IMR-90 (cell line): ENCODE results near the gene PSRC1. TPM values are rescaled to one million over a fixed set of nuclear protein-coding genes. Genes with fewer than 3 reads are reported as not detected.

Experiments
- ATAC-seq: fragments of 200-7000 bp; cut with Tn5 transposase; 2 replicates; pipeline ENCODE4 v1.9.1; 2020; ENCODE audit warnings: low read depth, mild to moderate bottlenecking, moderate library complexity
- BruUV-seq: library from RNA; stranded (reverse); fragments of 400-500 nt; replicated peaks from 2 replicates; lab custom pipeline; 2021; lab: Mats Ljungman, UMichigan
- CTCF ChIA-PET: fragments of 300-600 bp; formaldehyde crosslinking; extraction: SDS; loops from one replicate; lab custom pipeline; 2021; ENCODE audit warnings: antibody characterized with exemption; lab: Yijun Ruan, JAX
- POLR2A ChIA-PET: fragments of 300-600 bp; sonication (Branson Sonifier 250); formaldehyde crosslinking; loops from one replicate; lab custom pipeline; 2022; ENCODE audit warnings: antibody characterized with exemption; ENCODE audit not compliant: unreplicated experiment; lab: Charles Lee
- DNase-seq: peaks from one replicate; pipeline ENCODE4 v3.0.0; 2013
- H2AFZ ChIP-seq: replicated peaks from 2 replicates; pipeline ENCODE3; 2013; ENCODE audit warnings: low read length, mild to moderate bottlenecking; ENCODE audit not compliant: poor library complexity
- H2AK5ac ChIP-seq: 2 replicates; pipeline ENCODE4 v1.6.1; 2013; ENCODE audit warnings: low read depth, low read length, inconsistent platforms
- H2AK9ac ChIP-seq: replicated peaks from 2 replicates; pipeline ENCODE3; 2013; ENCODE audit warnings: mild to moderate bottlenecking, low read depth, low read length, moderate library complexity; ENCODE audit not compliant: poor library complexity
- H2BK120ac ChIP-seq: 2 replicates; pipeline ENCODE4 v1.6.1; 2013; ENCODE audit warnings: low read depth, low read length, inconsistent platforms
- H2BK15ac ChIP-seq: 3 replicates; pipeline ENCODE4 v1.6.1; 2013; ENCODE audit warnings: low read depth, low read length, inconsistent platforms
- H2BK20ac ChIP-seq: 2 replicates; pipeline ENCODE4 v1.6.1; 2013; ENCODE audit warnings: low read depth, mild to moderate bottlenecking, inconsistent platforms, low read length, moderate library complexity
- H2BK5ac ChIP-seq: 2 replicates; pipeline ENCODE4 v1.6.1; 2013; ENCODE audit warnings: mild to moderate bottlenecking, low read depth, low read length, inconsistent platforms; ENCODE audit not compliant: poor library complexity, severe bottlenecking
- H3K14ac ChIP-seq: replicated peaks from 2 replicates; pipeline ENCODE4 v1.6.1; 2013; ENCODE audit warnings: low read depth, low read length, inconsistent platforms
- H3K18ac ChIP-seq: 2 replicates; pipeline ENCODE4 v1.6.1; 2013; ENCODE audit warnings: low read depth, low read length, control low read depth
- H3K23ac ChIP-seq: 2 replicates; pipeline ENCODE4 v1.6.1; 2013; ENCODE audit warnings: low read depth, low read length, inconsistent platforms
- H3K27ac ChIP-seq: 2 replicates; pipeline ENCODE4 v1.5.1; 2013; ENCODE audit warnings: mild to moderate bottlenecking, control low read depth, low read length; ENCODE audit not compliant: insufficient read depth
- H3K27me3 ChIP-seq: 2 replicates; pipeline ENCODE4 v1.6.1; 2013; ENCODE audit warnings: low read length; ENCODE audit not compliant: control insufficient read depth, insufficient read depth
- H3K36me3 ChIP-seq: 2 replicates; pipeline ENCODE4 v1.6.1; 2013; ENCODE audit warnings: low read length, mixed read lengths; ENCODE audit not compliant: control insufficient read depth, insufficient read depth
- H3K4ac ChIP-seq: 2 replicates; pipeline ENCODE4 v1.6.1; 2013; ENCODE audit warnings: low read depth, low read length, inconsistent platforms
- H3K4me1 ChIP-seq: 2 replicates; pipeline ENCODE4 v1.6.1; 2013; ENCODE audit warnings: low read length, mixed read lengths; ENCODE audit not compliant: control insufficient read depth, insufficient read depth
- H3K4me2 ChIP-seq: 2 replicates; pipeline ENCODE4 v1.6.1; 2013; ENCODE audit warnings: low read depth, mild to moderate bottlenecking, control low read depth, low read length, moderate library complexity
- H3K4me3 ChIP-seq: 2 replicates; pipeline ENCODE4 v1.5.1; 2013; ENCODE audit warnings: low read depth, mild to moderate bottlenecking, control low read depth, low read length, moderate library complexity; ENCODE audit not compliant: insufficient read depth
- H3K56ac ChIP-seq: 2 replicates; pipeline ENCODE4 v1.6.1; 2013; ENCODE audit warnings: low read length, inconsistent platforms; ENCODE audit not compliant: insufficient read depth; ENCODE audit errors: extremely low read depth
- H3K79me1 ChIP-seq, 2 experiments: 2 replicates each; pipeline ENCODE4 v1.6.1; 2013; ENCODE audit warnings: low read length in 2 of 2, inconsistent platforms in 1 of 2, low read depth in 1 of 2
- H3K9ac ChIP-seq: 2 replicates; pipeline ENCODE4 v1.6.1; 2013; ENCODE audit warnings: low read depth, low read length, control low read depth
- H3K9me1 ChIP-seq: 2 replicates; pipeline ENCODE4 v1.6.1; 2013; ENCODE audit warnings: low read length, inconsistent platforms; ENCODE audit not compliant: insufficient read depth
- H3K9me3 ChIP-seq: 2 replicates; pipeline ENCODE4 v1.6.1; 2013; ENCODE audit warnings: low read length; ENCODE audit not compliant: control insufficient read depth, insufficient read depth
- H4K20me1 ChIP-seq: 2 replicates; pipeline ENCODE4 v1.6.1; 2013; ENCODE audit warnings: low read length, inconsistent platforms; ENCODE audit not compliant: insufficient read depth
- H4K5ac ChIP-seq: 2 replicates; pipeline ENCODE4 v1.6.1; 2013; ENCODE audit warnings: mild to moderate bottlenecking, low read depth, low read length, control low read depth
- H4K8ac ChIP-seq, 2 experiments: 2 replicates each; pipeline ENCODE4 v1.6.1; 2013; ENCODE audit warnings: low read depth in 2 of 2, low read length in 2 of 2, control low read depth in 1 of 2, inconsistent platforms in 1 of 2
- H4K91ac ChIP-seq: 2 replicates; pipeline ENCODE4 v1.6.1; 2013; ENCODE audit warnings: low read depth, low read length, inconsistent platforms; ENCODE audit not compliant: insufficient read depth
- BHLHE40 ChIP-seq: fragments of 150-350 bp; IDR thresholded peaks from 2 replicates; pipeline ENCODE4 v1.6.1; 2016; ENCODE audit warnings: mild to moderate bottlenecking, low read depth, low read length
- CEBPB ChIP-seq: IDR thresholded peaks from 2 replicates; pipeline ENCODE4 v1.6.1; 2012; ENCODE audit warnings: low read depth, low read length, improper control_type of control experiment
- CHD1 ChIP-seq: IDR thresholded peaks from 2 replicates; pipeline ENCODE4 v1.6.1; 2012; ENCODE audit warnings: low read depth, low read length, improper control_type of control experiment
- CTCF ChIP-seq: conservative IDR thresholded peaks from 2 replicates; pipeline ENCODE4 v1.5.1; 2012; ENCODE audit warnings: mild to moderate bottlenecking, low read depth, low read length, improper control_type of control experiment
- ELK1 ChIP-seq: fragments of 150-350 bp; IDR thresholded peaks from 2 replicates; pipeline ENCODE4 v1.6.1; 2016; ENCODE audit warnings: low read depth, mild to moderate bottlenecking, low read length, moderate library complexity, borderline replicate concordance
- FOS ChIP-seq: fragments of 150-350 bp; IDR thresholded peaks from 2 replicates; pipeline ENCODE4 v1.6.1; 2016; ENCODE audit warnings: low read depth, low read length
- MAFK ChIP-seq: IDR thresholded peaks from 2 replicates; pipeline ENCODE4 v1.6.1; 2012; ENCODE audit warnings: low read depth, low read length, improper control_type of control experiment
- MAZ ChIP-seq: IDR thresholded peaks from 2 replicates; pipeline ENCODE4 v1.6.1; 2012; ENCODE audit warnings: low read depth, mild to moderate bottlenecking, low read length, improper control_type of control experiment, moderate library complexity, borderline replicate concordance
- MXI1 ChIP-seq: IDR thresholded peaks from 2 replicates; pipeline ENCODE4 v1.6.1; 2012; ENCODE audit warnings: low read depth, mild to moderate bottlenecking, low read length, moderate library complexity, borderline replicate concordance
- NFE2L2 ChIP-seq: fragments of 150-350 bp; IDR thresholded peaks from 2 replicates; pipeline ENCODE4 v1.6.1; 2016; ENCODE audit warnings: low read depth, mild to moderate bottlenecking, low read length
- POLR2A ChIP-seq: IDR thresholded peaks from 2 replicates; pipeline ENCODE4 v1.6.1; 2012; ENCODE audit warnings: mild to moderate bottlenecking, low read depth, low read length
- RAD21 ChIP-seq: IDR thresholded peaks from 2 replicates; pipeline ENCODE4 v1.6.1; 2012; ENCODE audit warnings: low read length, improper control_type of control experiment
- RCOR1 ChIP-seq: IDR thresholded peaks from 2 replicates; pipeline ENCODE4 v1.6.1; 2012; ENCODE audit warnings: mild to moderate bottlenecking, low read length, improper control_type of control experiment; ENCODE audit not compliant: insufficient replicate concordance
- RFX5 ChIP-seq: IDR thresholded peaks from 2 replicates; pipeline ENCODE4 v1.8.0; 2012; ENCODE audit warnings: low read depth, mild to moderate bottlenecking, low read length, moderate library complexity
- SMC3 ChIP-seq: fragments of 150-350 bp; IDR thresholded peaks from 2 replicates; pipeline ENCODE4 v1.6.1; 2016; ENCODE audit warnings: low read depth, mild to moderate bottlenecking, antibody characterized with exemption, low read length, moderate library complexity
- USF2 ChIP-seq: fragments of 150-350 bp; IDR thresholded peaks from 2 replicates; pipeline ENCODE4 v1.6.1; 2017; ENCODE audit warnings: mild to moderate bottlenecking, antibody characterized with exemption, low read length, low read depth
- WGBS, 2 experiments: methylation state at CpG; one replicate each; pipeline versions ENCODE4 v1.1.5 to v1.1.7; 2013; ENCODE audit warnings: missing lambda C conversion rate in 2 of 2; ENCODE audit not compliant: insufficient read length in 1 of 2; ENCODE audit errors: extremely low coverage in 2 of 2; 5-methylcytosine and 5-hydroxymethylcytosine counted together
- dilution Hi-C: fragments of 300-500 bp; cut with HindIII; formaldehyde crosslinking; loops from one replicate; pipeline ENCODE4 v1.14.3; 2018; ENCODE audit warnings: low sequenced_read_pairs; ENCODE audit not compliant: unreplicated experiment
- in situ Hi-C: fragments of 300-500 bp; cut with MboI; formaldehyde crosslinking; loops from 3 replicates; pipeline ENCODE4 v1.14.3; 2019; ENCODE audit warnings: low sequenced_read_pairs, inconsistent platforms, mixed read lengths
- intact Hi-C: fragments of 100-400 bp; cut with micrococcal nuclease; formaldehyde crosslinking; loops from 2 replicates; pipeline ENCODE4 v1.10.0; 2022
- polyA plus RNA-seq, 3 experiments: library from polyadenylated mRNA; depleted of rRNA; stranded (reverse); fragments of >200 nt; gene quantifications; 2 replicates each; pipeline ENCODE4 v1.2.3, GENCODE V29; 2012; ENCODE audit warnings: low replicate concordance in 1 of 3
- total RNA-seq: library from RNA; depleted of rRNA; stranded (reverse); fragments of >200 nt; gene quantifications from 2 replicates; pipeline ENCODE4 v1.2.3, GENCODE V29; 2012

PSRC1 gene
- total and polyA plus RNA-seq, 2 of the 4 experiments (the other 2 are of a cell fraction): 34.6 to 40.3 TPM

GRCh38 chr1:109264379-109264755, 18.6 kb downstream of the PSRC1 start:
- intact Hi-C loops: loop anchor here (5.0 kb wide), 1 partner anchor 268 kb away; no protein-coding TSS in a partner anchor
- POLR2A ChIA-PET: no interaction called here

More at GRCh38 chr1:109264379-109264755, 18.6 kb downstream of the PSRC1 start:
- Histone ChIP-seq H2AK5ac (peak overlapping the region; percentile 44), H4K8ac (no peak overlapping the region), H3K27me3 (no peaks in the 10 kb centered on the region), H2BK5ac (no peak overlapping the region), H3K79me1 (no peaks in the 10 kb centered on the region), H3K4me3 (no peak overlapping the region), H2AFZ (no peak overlapping the region), H4K20me1 (no peaks in the 10 kb centered on the region), H2BK15ac (no peak overlapping the region), H3K9me1 (no peaks in the 10 kb centered on the region; the same call in 1 of the 2 replicates), H3K4me1 (no peaks in the 10 kb centered on the region), H3K23ac (no peak overlapping the region), H3K18ac (no peak overlapping the region), H4K5ac (no peak overlapping the region), H2BK120ac (no peak overlapping the region), H3K14ac (no peak overlapping the region), H3K36me3 (peaks cover 2% of the 10 kb centered on the region; the same call in 1 of the 2 replicates), H3K4ac (no peak overlapping the region), H3K4me2 (no peak overlapping the region), H2AK9ac (peak overlapping the region; percentile 50), H3K9ac (no peak overlapping the region), H3K9me3 (peaks cover 2% of the 10 kb centered on the region; the same call in 1 of the 2 replicates), H3K27ac (no peak overlapping the region), H2BK20ac (no peak overlapping the region), H4K91ac (no peak overlapping the region), H3K56ac (no peak overlapping the region)
- in situ Hi-C loops: loop anchor here (10.0 kb wide), 1 partner anchor 270 kb away; the partner anchor contains the start of gene GPR61
- BruUV-seq: no TSS peak
- ATAC-seq (no peak), DNase-seq (no peak)
- CTCF ChIA-PET: interaction anchor here (0.8 to 1.2 kb wide), 3 partner anchors 11 to 135 kb away, joined by 4 to 6 read pairs (median 4); no protein-coding TSS in a partner anchor
- 40% methylated on average over 1 of the region's 9 CpGs; no CpG with 5 or more reads in 1 of the 2 experiments for WGBS, 2 experiments
- TF ChIP-seq POLR2A (no peak), ELK1 (no peak), FOS (no peak), SMC3 (no peak), RCOR1 (no peak), CHD1 (no peak), CTCF (no peak), MXI1 (no peak), NFE2L2 (no peak), BHLHE40 (no peak), RAD21 (no peak), MAFK (no peak), USF2 (no peak), CEBPB (no peak), RFX5 (no peak), MAZ (no peak)
- dilution Hi-C loops: no loop called here
